HepG2 (cell line): ENCODE results near the gene PDK1.

ENCODE experiments used
- EZH2 ChIP-seq: conservative IDR thresholded peaks from 2 replicates; pipeline ENCODE4 v1.6.1; 2012; ENCODE audit warnings: mild to moderate bottlenecking, low read depth, low read length, moderate library complexity
- FOSL1 ChIP-seq: sonication (generic); formaldehyde crosslinking; IDR thresholded peaks from 2 replicates; pipeline ENCODE4 v1.9.0; 2021; ENCODE audit warnings: missing genetic modification reagents, borderline replicate concordance
- FOXK2 ChIP-seq: fragments of 450-650 bp; IDR thresholded peaks from 2 replicates; pipeline ENCODE4 v1.6.1; 2016
- IRX3 ChIP-seq: sonication (generic); formaldehyde crosslinking; IDR thresholded peaks from 2 replicates; pipeline ENCODE4 v1.8.1; 2023; ENCODE audit warnings: mild to moderate bottlenecking, low read depth, missing genetic modification reagents, borderline replicate concordance
- RCOR2 ChIP-seq: IDR thresholded peaks from 2 replicates; pipeline ENCODE4 v1.6.1; 2016; ENCODE audit warnings: missing biosample characterization, missing genetic modification reagents
- RNF2 ChIP-seq: fragments of 450-650 bp; conservative IDR thresholded peaks from 2 replicates; pipeline ENCODE4 v1.6.1; 2016; ENCODE audit warnings: low read depth
- SIN3A ChIP-seq: IDR thresholded peaks from 2 replicates; pipeline ENCODE4 v1.6.1; 2011; ENCODE audit warnings: low read depth, mild to moderate bottlenecking, control low read depth, low read length, borderline replicate concordance
- ZBTB1 ChIP-seq: sonication (generic); formaldehyde crosslinking; IDR thresholded peaks from 2 replicates; pipeline ENCODE4 v1.4.0; 2020; ENCODE audit warnings: missing genetic modification reagents, borderline replicate concordance
- ZFP36 ChIP-seq: fragments of 150-350 bp; IDR thresholded peaks from 2 replicates; pipeline ENCODE4 v1.6.1; 2018; ENCODE audit warnings: borderline replicate concordance, low read length, low read depth; ENCODE audit not compliant: partially characterized antibody
- ZNF180 ChIP-seq: sonication (generic); formaldehyde crosslinking; IDR thresholded peaks from 2 replicates; pipeline ENCODE4 v1.4.0; 2020; ENCODE audit warnings: low read depth, missing genetic modification reagents, borderline replicate concordance
- ZNF619 ChIP-seq: sonication (generic); formaldehyde crosslinking; IDR thresholded peaks from 2 replicates; pipeline ENCODE4 v1.4.0; 2020; ENCODE audit warnings: mild to moderate bottlenecking, missing genetic modification reagents
- TF ChIP-seq, protein P1 (sequence below): sonication (generic); formaldehyde crosslinking; IDR thresholded peaks from 2 replicates; pipeline ENCODE4 v1.5.0; 2020; ENCODE audit warnings: mild to moderate bottlenecking, missing genetic modification reagents, moderate library complexity
- TF ChIP-seq, protein P2 (sequence below): sonication (generic); formaldehyde crosslinking; IDR thresholded peaks from 2 replicates; pipeline ENCODE4 v1.4.0; 2020; ENCODE audit warnings: missing genetic modification reagents, mild to moderate bottlenecking, borderline replicate concordance

DNA sequence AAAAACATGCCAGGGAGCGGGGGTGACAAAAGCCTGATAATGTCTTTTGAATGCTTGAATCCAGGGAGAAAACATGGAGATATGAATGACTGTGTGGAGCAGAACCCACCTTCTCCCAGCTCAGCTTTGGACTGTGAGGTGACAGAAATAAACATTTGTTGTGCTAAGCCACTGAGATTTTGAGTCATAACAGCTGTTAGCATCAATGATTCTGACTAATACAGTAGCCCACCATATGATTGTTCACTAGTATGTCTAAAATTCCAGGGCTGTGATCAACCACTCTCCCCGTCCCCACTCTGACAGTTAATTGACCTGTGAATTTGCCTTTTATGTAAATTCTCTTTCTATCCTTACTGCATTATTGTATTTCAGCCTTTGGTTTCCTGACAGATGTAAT is 69.1 kb downstream of the PDK1 start:
- TF ChIP-seq, protein P1, sequence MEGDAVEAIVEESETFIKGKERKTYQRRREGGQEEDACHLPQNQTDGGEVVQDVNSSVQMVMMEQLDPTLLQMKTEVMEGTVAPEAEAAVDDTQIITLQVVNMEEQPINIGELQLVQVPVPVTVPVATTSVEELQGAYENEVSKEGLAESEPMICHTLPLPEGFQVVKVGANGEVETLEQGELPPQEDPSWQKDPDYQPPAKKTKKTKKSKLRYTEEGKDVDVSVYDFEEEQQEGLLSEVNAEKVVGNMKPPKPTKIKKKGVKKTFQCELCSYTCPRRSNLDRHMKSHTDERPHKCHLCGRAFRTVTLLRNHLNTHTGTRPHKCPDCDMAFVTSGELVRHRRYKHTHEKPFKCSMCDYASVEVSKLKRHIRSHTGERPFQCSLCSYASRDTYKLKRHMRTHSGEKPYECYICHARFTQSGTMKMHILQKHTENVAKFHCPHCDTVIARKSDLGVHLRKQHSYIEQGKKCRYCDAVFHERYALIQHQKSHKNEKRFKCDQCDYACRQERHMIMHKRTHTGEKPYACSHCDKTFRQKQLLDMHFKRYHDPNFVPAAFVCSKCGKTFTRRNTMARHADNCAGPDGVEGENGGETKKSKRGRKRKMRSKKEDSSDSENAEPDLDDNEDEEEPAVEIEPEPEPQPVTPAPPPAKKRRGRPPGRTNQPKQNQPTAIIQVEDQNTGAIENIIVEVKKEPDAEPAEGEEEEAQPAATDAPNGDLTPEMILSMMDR (CRISPR knock-in tag): no peak
- no peak for TF ChIP-seq ZNF619 (CRISPR knock-in tag)
- TF ChIP-seq RNF2: no peak
- no peak for TF ChIP-seq EZH2
- TF ChIP-seq ZFP36: no peak
- TF ChIP-seq IRX3 (CRISPR knock-in tag): no peak
- TF ChIP-seq FOSL1 (CRISPR knock-in tag): no peak
- TF ChIP-seq ZNF180 (CRISPR knock-in tag): no peak
- no peak for TF ChIP-seq FOXK2
- TF ChIP-seq, protein P2, sequence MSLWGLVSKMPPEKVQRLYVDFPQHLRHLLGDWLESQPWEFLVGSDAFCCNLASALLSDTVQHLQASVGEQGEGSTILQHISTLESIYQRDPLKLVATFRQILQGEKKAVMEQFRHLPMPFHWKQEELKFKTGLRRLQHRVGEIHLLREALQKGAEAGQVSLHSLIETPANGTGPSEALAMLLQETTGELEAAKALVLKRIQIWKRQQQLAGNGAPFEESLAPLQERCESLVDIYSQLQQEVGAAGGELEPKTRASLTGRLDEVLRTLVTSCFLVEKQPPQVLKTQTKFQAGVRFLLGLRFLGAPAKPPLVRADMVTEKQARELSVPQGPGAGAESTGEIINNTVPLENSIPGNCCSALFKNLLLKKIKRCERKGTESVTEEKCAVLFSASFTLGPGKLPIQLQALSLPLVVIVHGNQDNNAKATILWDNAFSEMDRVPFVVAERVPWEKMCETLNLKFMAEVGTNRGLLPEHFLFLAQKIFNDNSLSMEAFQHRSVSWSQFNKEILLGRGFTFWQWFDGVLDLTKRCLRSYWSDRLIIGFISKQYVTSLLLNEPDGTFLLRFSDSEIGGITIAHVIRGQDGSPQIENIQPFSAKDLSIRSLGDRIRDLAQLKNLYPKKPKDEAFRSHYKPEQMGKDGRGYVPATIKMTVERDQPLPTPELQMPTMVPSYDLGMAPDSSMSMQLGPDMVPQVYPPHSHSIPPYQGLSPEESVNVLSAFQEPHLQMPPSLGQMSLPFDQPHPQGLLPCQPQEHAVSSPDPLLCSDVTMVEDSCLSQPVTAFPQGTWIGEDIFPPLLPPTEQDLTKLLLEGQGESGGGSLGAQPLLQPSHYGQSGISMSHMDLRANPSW (CRISPR knock-in tag): no peak
- TF ChIP-seq RCOR2: no peak
- TF ChIP-seq SIN3A: no peak
- TF ChIP-seq ZBTB1 (CRISPR knock-in tag): no peak
